Gastrocnemius medialis (tissue), 4 donors: ENCODE measurements around the gene ARL4D.

ENCODE experiments used
- CTCF ChIP-seq, 5 experiments: fragments of 450-650 bp in 3 of 5; fragments of 200-600 bp in 2 of 5; sonication (generic) in 2 of 5; IDR thresholded peaks in 4 of 5; conservative IDR thresholded peaks in 1 of 5; 1 replicate in 4 of 5; 2 replicates in 1 of 5; pipeline ENCODE4 v1.5.1; 2016 to 2019; ENCODE audit warnings: antibody characterized with exemption in 5 of 5, mild to moderate bottlenecking in 3 of 5, moderate library complexity in 3 of 5
- POLR2A ChIP-seq, 2 donors: fragments of 450-650 bp; IDR thresholded peaks; one replicate each; pipeline ENCODE4 v1.6.1; 2017; ENCODE audit warnings: antibody characterized with exemption in 2 of 2, mild to moderate bottlenecking in 2 of 2, moderate library complexity in 2 of 2

GRCh38 chr17:43437756-43438155 lies 39.0 kb downstream of the ARL4D start:
- TF ChIP-seq POLR2A (IDR thresholded peaks at IDR 0.05) (no peak), CTCF (IDR thresholded peaks at IDR 0.05 in 4 of 5, conservative IDR thresholded peaks at IDR 0.05 in 1 of 5) (no peak)
